HUES64 (cell line): Measurements from ENCODE around the gene NOSTRIN.
"Not testable (repeated sequence)": the region's sequence is repeated elsewhere in the genome, so short reads cannot be mapped to it uniquely, and the experiment has no call there.

ENCODE experiments used
- H3K27ac ChIP-seq: 2 replicates; pipeline ENCODE4 v1.7.0; 2013; ENCODE audit warnings: low read depth, low read length, inconsistent platforms
- H3K27me3 ChIP-seq: 2 replicates; pipeline ENCODE4 v1.6.1; 2013; ENCODE audit warnings: mild to moderate bottlenecking, low read length; ENCODE audit not compliant: insufficient read depth
- H3K36me3 ChIP-seq: 2 replicates; pipeline ENCODE4 v1.6.1; 2013; ENCODE audit warnings: mild to moderate bottlenecking, low read length; ENCODE audit not compliant: insufficient read depth
- H3K4me1 ChIP-seq: 2 replicates; pipeline ENCODE4 v1.6.1; 2013; ENCODE audit warnings: mild to moderate bottlenecking, low read length, moderate library complexity; ENCODE audit not compliant: insufficient read depth
- H3K4me3 ChIP-seq: 2 replicates; pipeline ENCODE4 v1.5.1; 2013; ENCODE audit warnings: mild to moderate bottlenecking, low read length, moderate library complexity
- H3K9ac ChIP-seq: 2 replicates; pipeline ENCODE4 v1.6.1; 2013; ENCODE audit warnings: mild to moderate bottlenecking, low read depth, low read length
- H3K9me3 ChIP-seq: 2 replicates; pipeline ENCODE4 v1.6.1; 2013; ENCODE audit warnings: low read depth, low read length; ENCODE audit not compliant: insufficient read depth
- WGBS: fragments of 150-250, 120-280 bp; methylation state at CpG from one replicate; pipeline ENCODE4 v1.1.7; 2013; ENCODE audit warnings: missing lambda C conversion rate; 5-methylcytosine and 5-hydroxymethylcytosine counted together

The NOSTRIN gene

GRCh38 chr2:168854651-168855050, 52.2 kb downstream of the NOSTRIN start:
- H3K36me3 ChIP-seq, result peaks cover 7% of the 10 kb centered on the region; the same call in 1 of the 2 replicates
- H3K27ac ChIP-seq, result no peak overlapping the region
- no peak overlapping the region for H3K4me3 ChIP-seq
- H3K4me1 ChIP-seq, result no peaks in the 10 kb centered on the region
- no peaks in the 10 kb centered on the region for H3K27me3 ChIP-seq
- 93% methylated on average over 5 of the region's 5 CpGs for WGBS
- H3K9ac ChIP-seq, result no peak overlapping the region
- H3K9me3 ChIP-seq, result no peaks in the 10 kb centered on the region

GRCh38 chr2:168855601-168856000, 53.2 kb downstream of the NOSTRIN start:
- H3K4me3 ChIP-seq, result no peak overlapping the region
- WGBS, result 94% methylated on average over 3 of the region's 3 CpGs
- peaks cover 7% of the 10 kb centered on the region; the same call in 1 of the 2 replicates for H3K36me3 ChIP-seq
- no peaks in the 10 kb centered on the region for H3K9me3 ChIP-seq
- no peak overlapping the region for H3K27ac ChIP-seq
- H3K9ac ChIP-seq, result no peak overlapping the region
- no peaks in the 10 kb centered on the region for H3K27me3 ChIP-seq
- H3K4me1 ChIP-seq, result no peaks in the 10 kb centered on the region

GRCh38 chr2:168858146-168858545, 55.7 kb downstream of the NOSTRIN start:
- no peaks in the 10 kb centered on the region for H3K4me1 ChIP-seq
- no peaks in the 10 kb centered on the region for H3K9me3 ChIP-seq
- H3K27me3 ChIP-seq, result no peaks in the 10 kb centered on the region
- H3K27ac ChIP-seq, result no peak overlapping the region
- WGBS, result 100% methylated on average over 2 of the region's 2 CpGs
- 0 out of 2 replicates have a peak, but pooled peaks cover 8% of the 10 kb centered on the region for H3K36me3 ChIP-seq
- H3K4me3 ChIP-seq, result no peak overlapping the region
- H3K9ac ChIP-seq, result no peak overlapping the region

DNA sequence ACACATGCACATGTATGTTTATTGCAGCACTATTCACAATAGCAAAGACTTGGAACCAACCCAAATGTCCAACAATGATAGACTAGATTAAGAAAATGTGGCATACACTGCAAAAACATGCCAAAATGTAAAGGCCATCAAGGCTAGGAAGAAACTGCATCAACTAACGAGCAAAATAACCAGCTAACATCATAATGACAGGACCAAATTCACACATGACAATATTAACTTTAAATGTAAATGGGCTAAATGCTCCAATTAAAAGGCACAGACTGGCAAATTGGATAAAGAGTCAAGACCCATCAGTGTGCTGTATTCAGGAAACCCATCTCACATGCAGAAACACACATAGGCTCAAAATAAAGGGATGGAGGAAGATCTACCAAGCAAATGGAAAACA, 64.7 kb downstream of the NOSTRIN start:
- WGBS, result no CpG with 5 or more reads among the region's 1 CpG
- peaks cover 29% of the 10 kb centered on the region for H3K36me3 ChIP-seq
- not testable (repeated sequence) for H3K4me3 ChIP-seq, H3K27ac ChIP-seq, H3K4me1 ChIP-seq, H3K9ac ChIP-seq, H3K9me3 ChIP-seq, H3K27me3 ChIP-seq

- not testable (repeated sequence) for H3K4me3 ChIP-seq, H3K27me3 ChIP-seq, H3K9ac ChIP-seq, H3K27ac ChIP-seq, H3K4me1 ChIP-seq, H3K9me3 ChIP-seq
- peaks cover 33% of the 10 kb centered on the region for H3K36me3 ChIP-seq
- 100% methylated on average over 1 of the region's 1 CpG for WGBS
Measured at GRCh38 chr2:168870369-168870768, 67.9 kb downstream of the NOSTRIN start.

- not testable (repeated sequence) for H3K27ac ChIP-seq, H3K9ac ChIP-seq, H3K4me3 ChIP-seq, H3K4me1 ChIP-seq, H3K9me3 ChIP-seq, H3K27me3 ChIP-seq
- H3K36me3 ChIP-seq, result peaks cover 33% of the 10 kb centered on the region
- WGBS, result 100% methylated on average over 1 of the region's 4 CpGs
Measured at GRCh38 chr2:168870824-168871223, 68.4 kb downstream of the NOSTRIN start.

GRCh38 chr2:168874368-168875054, 72.1 kb downstream of the NOSTRIN start:
- Histone ChIP-seq H3K4me1 (peaks cover 15% of the 10 kb centered on the region), H3K27me3 (no peaks in the 10 kb centered on the region), H3K9me3 (peaks cover 3% of the 10 kb centered on the region; the same call in 1 of the 2 replicates), H3K27ac (no peak overlapping the region), H3K36me3 (peaks cover 36% of the 10 kb centered on the region), H3K9ac (no peak overlapping the region), H3K4me3 (no peak overlapping the region)
- 95% methylated on average over 6 of the region's 6 CpGs for WGBS

DNA sequence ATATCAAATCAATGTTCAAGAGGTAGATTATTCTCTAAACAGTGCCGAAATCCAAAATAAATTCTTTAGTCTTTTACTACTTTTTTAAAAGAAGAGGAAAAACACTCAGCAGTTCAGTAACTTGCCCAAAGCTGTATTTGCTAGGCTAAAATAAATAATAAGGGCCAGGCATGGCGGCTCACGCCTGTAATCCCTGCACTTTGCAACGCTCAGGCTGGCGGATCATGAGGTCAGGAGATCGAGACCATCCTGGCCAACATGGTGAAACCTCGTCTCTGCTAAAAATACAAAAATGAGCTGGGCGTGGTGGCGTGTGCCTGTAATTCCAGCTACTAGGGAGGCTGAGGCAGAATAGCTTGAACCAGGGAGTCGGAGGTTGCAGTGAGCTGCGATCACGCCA, 79.7 kb downstream of the NOSTRIN start:
- 93% methylated on average over 12 of the region's 12 CpGs for WGBS

GRCh38 chr2:168884975-168885374, 82.5 kb downstream of the NOSTRIN start:
- Histone ChIP-seq H3K4me1 (peaks cover 4% of the 10 kb centered on the region; the same call in 1 of the 2 replicates), H3K4me3 (no peak overlapping the region), H3K36me3 (peaks cover 41% of the 10 kb centered on the region), H3K9me3 (no peaks in the 10 kb centered on the region), H3K27me3 (no peaks in the 10 kb centered on the region), H3K9ac (no peak overlapping the region), H3K27ac (no peak overlapping the region)
- 91% methylated on average over 1 of the region's 1 CpG for WGBS

More for the DNA sequence above, 79.7 kb downstream of the NOSTRIN start:
- H3K4me3 ChIP-seq, H3K27me3 ChIP-seq, H3K27ac ChIP-seq, H3K9ac ChIP-seq, H3K9me3 ChIP-seq, H3K4me1 ChIP-seq: not testable (repeated sequence)
- peaks cover 29% of the 10 kb centered on the region for H3K36me3 ChIP-seq

- H3K27me3 ChIP-seq, result peaks cover 12% of the 10 kb centered on the region; the same call in 1 of the 2 replicates
- 16% methylated on average over 3 of the region's 3 CpGs for WGBS
- peak overlapping the region; percentile 81 for H3K9ac ChIP-seq
- no peaks in the 10 kb centered on the region for H3K9me3 ChIP-seq
- H3K36me3 ChIP-seq, result peaks cover 33% of the 10 kb centered on the region
- peaks cover 6% of the 10 kb centered on the region; the same call in 1 of the 2 replicates for H3K4me1 ChIP-seq
- H3K27ac ChIP-seq, result no peak overlapping the region
- H3K4me3 ChIP-seq, result peak overlapping the region; percentile 89
Measured at GRCh38 chr2:168889635-168890005, 87.2 kb downstream of the NOSTRIN start.

GRCh38 chr2:168890006-168890782, 87.8 kb downstream of the NOSTRIN start, which contains the start of gene SPC25:
Gene SPC25 (minus strand): TSS chr2:168890430. CDS start chr2:168889519, 911 bp downstream.
- Histone ChIP-seq H3K4me1 (peaks cover 6% of the 10 kb centered on the region; the same call in 1 of the 2 replicates), H3K27ac (no peak within 1 kb of the TSS), H3K27me3 (peaks cover 12% of the 10 kb centered on the region; the same call in 1 of the 2 replicates), H3K9me3 (no peaks in the 10 kb centered on the region), H3K36me3 (peaks cover 27% of the 10 kb centered on the region), H3K4me3 (peak within 1 kb of the TSS; percentile 89), H3K9ac (peak within 1 kb of the TSS; percentile 81)
- under 1% methylated on average over 38 of the region's 38 CpGs for WGBS
